Stimulated activated CD8-positive, alpha-beta memory T cell treated with anti-CD3 and anti-CD28 coated beads, Interleukin-4, amount 100 ng/mL, for 4 hours (primary cell): ENCODE results near the gene CTCFL.
"Not testable (repeated sequence)": the region's sequence is repeated elsewhere in the genome, so short reads cannot be mapped to it uniquely, and the experiment has no call there.

Experiments
- DNase-seq, 2 donors: peaks; one replicate each; pipeline ENCODE4 v3.0.0-alpha.2; 2020; ENCODE audit warnings: low read depth in 2 of 2, low spot score in 1 of 2

The CTCFL gene

GRCh38 chr20:57509665-57510237 lies 15.2 kb downstream of the CTCFL start:
- no peak for DNase-seq

DNA sequence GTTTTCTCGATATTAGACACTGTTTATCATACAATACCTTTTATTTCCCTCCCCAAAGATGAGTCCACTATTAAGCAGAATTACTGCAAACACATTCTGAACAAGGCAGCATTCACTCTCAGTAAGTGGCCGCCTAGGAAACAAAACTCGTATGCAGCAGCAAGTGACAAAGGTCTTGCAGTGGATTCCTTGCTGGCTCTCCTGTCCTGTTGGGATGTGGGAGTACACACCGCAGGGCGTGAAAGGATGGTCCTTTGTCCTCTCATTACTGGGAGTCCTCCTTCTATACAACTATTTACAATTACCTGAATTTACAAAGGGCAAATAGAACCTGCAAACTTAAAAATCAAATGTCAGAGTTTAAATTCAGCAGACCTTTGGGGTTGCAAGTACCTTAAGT lies 16.1 kb downstream of the CTCFL start:
- DNase-seq, result no peak

GRCh38 chr20:57508381-57508780 lies 16.6 kb downstream of the CTCFL start:
- no peak for DNase-seq

DNA sequence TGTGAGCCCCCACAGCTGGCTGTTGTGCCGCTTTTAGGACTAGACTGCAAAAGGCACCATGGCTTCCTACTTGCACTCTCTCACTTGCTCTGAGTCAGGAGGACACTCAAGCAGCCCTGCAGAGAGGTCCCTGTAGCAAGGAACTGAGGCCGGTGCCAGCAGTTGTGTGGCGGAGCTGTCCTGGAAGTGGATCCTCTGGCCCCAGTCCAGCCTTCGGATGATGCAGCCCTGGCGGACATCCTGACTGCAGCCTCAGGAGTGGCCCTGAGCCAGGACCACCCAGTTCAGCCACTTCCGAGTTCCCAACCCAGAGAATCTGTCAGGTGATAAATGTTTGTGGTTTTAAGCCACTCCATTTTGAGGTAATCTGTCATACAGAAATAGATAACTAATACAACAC lies 17.5 kb downstream of the CTCFL start:
- no peak for DNase-seq

DNA sequence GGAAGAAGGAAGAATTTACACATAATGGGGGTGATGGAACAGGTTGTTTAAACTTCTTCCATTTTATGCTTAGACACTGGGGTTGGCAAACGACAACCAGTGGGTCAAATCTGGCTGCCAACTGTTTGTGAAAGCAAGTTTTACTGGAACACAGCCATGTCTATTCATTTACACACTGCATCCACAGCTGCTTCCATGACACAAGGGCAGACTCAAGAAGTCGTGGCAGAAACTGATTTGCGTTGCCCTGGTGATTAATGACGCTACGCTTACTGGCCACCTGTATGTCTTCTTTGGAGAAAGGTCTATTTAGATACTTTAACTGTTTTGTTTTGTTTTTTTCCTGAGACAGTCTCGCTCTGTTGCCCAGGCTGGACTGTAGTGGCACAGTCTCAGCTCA lies 19.0 kb downstream of the CTCFL start:
- no peak for DNase-seq

- no peak for DNase-seq
Measured at GRCh38 chr20:57504411-57504810, 20.5 kb downstream of the CTCFL start.

DNA sequence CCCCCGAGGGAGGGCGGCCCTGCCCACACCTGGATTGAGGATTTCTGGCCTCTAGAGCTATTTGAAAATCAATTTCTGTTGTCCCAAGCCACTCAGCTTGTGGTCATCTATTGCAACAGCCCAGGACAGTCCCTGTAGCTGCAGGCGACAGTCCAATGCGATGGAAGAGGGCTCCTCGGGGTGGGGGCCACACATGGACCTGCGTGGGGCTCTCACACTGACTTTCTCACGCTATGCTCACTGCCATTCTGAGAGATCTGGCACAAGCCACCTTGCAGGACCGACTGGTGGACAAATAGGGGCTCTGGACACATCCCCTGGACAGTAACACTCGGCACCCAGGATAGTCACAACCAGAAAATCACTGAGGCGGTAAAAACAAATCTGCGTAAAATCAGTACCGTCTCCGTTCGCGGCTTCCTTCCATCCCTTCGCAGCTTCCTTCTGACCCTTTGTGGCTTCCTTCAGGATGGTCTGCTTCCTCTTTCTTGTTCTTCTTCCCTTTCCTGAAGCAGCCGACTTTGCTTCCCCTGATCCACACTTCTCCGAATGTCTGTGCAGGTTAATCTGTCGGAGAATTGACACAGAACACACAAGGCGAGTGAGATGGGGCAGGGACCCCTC lies 21.8 kb downstream of the CTCFL start:
- no peak for DNase-seq

DNA sequence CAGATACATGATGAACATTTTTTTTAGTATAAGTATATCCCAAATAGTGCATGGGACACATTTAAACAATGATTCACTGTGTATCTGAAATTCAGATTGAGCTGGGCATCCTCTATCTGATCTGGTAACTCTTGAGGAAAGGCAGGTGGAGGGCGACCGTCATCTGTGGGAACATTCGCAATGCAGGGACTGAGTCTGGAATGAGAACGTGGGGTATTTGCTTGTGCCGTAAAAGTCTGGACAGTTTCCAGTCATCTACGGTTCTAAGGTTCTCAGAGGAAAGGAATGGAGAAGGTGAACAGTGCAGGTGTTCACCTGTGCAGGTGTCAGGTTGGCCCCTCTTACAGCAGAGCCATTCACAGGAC lies 22.6 kb downstream of the CTCFL start:
- no peak for DNase-seq

GRCh38 chr20:57501461-57502335 lies 23.2 kb downstream of the CTCFL start:
- no peak for DNase-seq

DNA sequence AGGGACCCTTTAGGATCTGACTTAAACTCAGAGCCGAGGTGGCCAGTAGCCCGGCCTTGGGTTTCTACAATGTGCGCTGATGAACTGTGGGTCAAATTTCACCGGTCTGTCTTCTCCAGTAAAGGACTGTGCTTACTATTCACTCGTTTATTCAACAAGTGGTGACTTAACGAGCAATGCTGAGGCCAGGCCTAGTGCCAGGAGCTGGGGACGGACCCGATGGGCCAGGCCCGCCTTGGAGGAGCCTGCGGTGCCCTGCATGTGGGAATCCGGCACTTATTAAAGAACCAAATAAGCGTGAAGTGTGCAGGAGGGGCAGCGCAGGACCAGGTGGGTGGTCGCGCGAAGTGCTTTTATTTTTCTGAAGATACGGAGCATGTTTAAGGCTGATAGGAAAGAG lies 24.0 kb downstream of the CTCFL start:
- DNase-seq, result no peak

- DNase-seq, result no peak
Measured at GRCh38 chr20:57500235-57500634, 24.7 kb downstream of the CTCFL start.

- DNase-seq, result no peak
Measured at GRCh38 chr20:57499676-57500075, 25.3 kb downstream of the CTCFL start.

GRCh38 chr20:57498425-57499400 lies 26.2 kb downstream of the CTCFL start:
- DNase-seq, result no peak

GRCh38 chr20:57496592-57496991 lies 28.3 kb downstream of the CTCFL start:
- DNase-seq, result no peak

DNA sequence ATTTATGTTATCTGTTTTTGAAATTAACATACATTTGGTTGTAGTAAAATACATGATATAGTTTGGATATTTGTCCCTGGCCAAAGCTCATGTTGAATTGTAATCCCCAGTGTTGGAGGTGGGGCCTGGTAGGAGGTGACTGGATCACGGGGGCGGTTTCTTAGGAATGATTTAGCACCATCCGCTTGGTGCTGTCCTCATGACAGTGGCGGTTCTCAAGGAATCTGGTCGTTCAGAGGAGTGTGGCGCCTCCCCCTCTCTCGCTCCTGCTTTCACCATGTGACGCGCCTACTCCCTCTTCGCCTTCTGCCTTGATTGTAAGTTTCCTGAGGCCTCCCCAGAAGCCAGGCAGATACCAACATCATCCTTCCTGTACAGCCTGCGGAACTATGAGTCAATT lies 29.0 kb downstream of the CTCFL start:
- DNase-seq, result no peak

- no peak for DNase-seq
Measured at GRCh38 chr20:57493091-57493615, 31.8 kb downstream of the CTCFL start.

DNA sequence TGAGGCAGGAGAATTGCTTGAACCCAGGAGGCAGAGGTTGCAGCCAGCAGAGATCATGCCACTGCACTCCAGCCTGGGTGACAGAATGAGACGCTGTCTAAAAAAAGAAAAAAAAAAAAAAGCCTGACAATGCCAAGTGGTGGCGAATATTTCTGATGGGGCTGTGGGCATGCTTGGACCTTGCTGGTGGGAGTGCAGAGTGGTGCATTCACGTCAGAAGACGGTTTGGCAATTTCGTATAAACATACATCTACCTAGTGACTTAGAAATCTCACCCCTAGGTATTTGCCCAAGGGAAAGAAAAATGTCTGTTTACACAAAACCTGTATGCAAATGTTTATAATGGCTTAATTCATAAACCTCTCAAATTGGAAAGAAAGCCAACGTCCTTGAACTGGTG lies 33.6 kb downstream of the CTCFL start:
- DNase-seq, result no peak

- DNase-seq, result not testable (repeated sequence)
Measured at GRCh38 chr20:57488277-57488676, 36.7 kb downstream of the CTCFL start.

DNA sequence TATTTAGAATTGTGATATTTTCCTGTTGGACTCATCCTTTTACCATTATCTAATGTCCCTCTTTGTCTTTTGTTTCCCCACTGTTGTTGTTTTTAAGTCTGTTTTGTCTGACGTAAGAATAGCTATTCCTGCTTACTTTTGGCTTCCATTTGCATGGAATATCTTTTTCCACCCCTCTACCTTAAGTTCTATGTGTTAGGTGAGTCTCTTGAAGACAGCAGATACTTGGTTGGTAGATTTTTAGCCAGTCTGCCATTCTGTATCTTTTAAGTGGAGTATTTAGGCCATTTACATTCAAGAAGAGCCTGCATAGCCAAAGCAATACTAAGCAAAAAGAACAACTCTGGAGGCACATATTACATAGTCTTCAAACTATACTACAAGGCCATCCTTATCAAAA lies 39.2 kb downstream of the CTCFL start:
- no peak for DNase-seq

- DNase-seq, result no peak
Measured at GRCh38 chr20:57484772-57485171, 40.2 kb downstream of the CTCFL start.
